GM19324 (cell line): Measurements from ENCODE around the gene KIN.
"Not testable (repeated sequence)": the region's sequence is repeated elsewhere in the genome, so short reads cannot be mapped to it uniquely, and the experiment has no call there.

Experiments used
- ATAC-seq: cut with Tn5 transposase; IDR thresholded peaks from one replicate; pipeline ENCODE4 v1.9.1; 2021; ENCODE audit warnings: mild to moderate bottlenecking, moderate library complexity; ENCODE audit not compliant: unreplicated experiment, low FRiP score

Gene KIN, protein sequence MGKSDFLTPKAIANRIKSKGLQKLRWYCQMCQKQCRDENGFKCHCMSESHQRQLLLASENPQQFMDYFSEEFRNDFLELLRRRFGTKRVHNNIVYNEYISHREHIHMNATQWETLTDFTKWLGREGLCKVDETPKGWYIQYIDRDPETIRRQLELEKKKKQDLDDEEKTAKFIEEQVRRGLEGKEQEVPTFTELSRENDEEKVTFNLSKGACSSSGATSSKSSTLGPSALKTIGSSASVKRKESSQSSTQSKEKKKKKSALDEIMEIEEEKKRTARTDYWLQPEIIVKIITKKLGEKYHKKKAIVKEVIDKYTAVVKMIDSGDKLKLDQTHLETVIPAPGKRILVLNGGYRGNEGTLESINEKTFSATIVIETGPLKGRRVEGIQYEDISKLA

DNA sequence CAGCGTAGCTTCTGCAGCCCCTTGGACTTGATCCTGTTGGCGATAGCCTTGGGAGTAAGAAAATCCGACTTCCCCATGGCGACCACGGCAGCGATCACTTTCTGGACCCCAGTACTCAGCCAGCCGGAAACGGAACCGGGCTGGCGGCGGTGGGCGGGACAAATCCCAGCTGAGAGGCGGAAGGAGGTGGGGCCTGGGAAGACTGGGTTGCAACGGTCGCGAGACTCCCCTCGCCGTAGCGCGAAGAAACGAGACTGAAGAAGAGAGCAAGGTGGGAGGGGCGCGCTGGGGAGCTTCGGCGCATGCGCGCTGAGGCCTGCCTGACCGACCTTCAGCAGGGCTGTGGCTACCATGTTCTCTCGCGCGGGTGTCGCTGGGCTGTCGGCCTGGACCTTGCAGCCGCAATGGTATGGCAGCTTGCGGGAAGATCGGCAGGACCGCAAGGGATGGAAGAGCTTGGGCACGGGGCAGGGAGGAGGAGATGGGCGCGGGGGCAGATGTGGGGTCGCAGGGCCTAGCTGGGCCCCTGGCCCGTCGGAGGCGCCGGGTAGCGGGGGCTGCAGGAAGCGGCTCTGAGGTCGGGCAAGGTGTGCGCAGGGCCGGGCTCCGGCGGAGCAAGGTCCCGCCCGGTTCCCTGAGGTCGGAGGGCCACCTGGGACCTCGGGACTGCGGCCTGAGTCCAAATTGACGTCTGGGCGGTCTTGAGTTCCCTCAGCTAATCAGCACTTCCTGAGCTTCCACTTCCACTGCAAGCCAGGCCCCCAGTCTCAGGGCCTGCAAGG is at the start of gene KIN, which contains the start of gene ATP5F1C:
Gene KIN (minus strand): TSS at position 137 of the 782 bp plus-strand sequence. CDS start 60 bp downstream, at position 77.
Gene ATP5F1C (plus strand): TSS at position 321 of the 782 bp plus-strand sequence. CDS start 31 bp downstream, at position 352.
- peak; percentile 97 for ATAC-seq

DNA sequence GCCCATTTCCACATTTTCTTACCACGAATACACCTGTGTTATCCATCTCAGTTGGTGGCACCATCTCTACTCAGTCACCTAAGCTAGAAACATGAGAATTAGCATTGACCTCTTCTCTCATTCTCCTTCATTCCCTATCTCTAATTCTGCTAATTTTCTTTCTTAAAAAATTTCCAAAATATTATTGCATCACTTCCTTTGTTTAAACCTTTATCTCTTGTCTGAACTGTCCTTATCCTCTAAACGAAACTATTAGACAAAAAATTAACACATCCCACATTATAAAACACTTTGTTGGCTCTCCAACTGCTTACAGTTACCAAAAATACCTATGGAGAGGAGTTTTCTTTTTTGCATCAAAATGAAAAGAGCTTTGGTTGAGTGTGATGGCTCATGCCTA is 48.8 kb upstream of the KIN start:
- no peak for ATAC-seq

DNA sequence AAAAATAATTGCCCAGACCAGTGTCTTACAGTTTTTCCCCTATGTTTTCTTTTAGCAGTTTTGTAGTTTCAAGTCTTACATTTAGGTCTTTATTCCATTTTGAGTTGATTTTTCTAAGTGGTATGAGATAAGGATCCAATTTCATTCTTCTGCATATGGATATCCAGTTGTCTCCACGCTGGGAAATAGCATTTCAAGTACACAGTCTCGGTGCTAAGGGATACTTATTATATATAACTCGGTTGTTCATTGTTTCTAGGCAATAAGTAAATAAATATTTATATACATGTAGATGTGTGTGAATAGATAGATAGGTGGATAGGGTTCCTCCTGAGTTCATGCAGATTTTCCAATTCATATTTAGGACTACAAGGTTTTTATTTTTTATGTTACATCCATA is 46.5 kb upstream of the KIN start:
- ATAC-seq: no peak

DNA sequence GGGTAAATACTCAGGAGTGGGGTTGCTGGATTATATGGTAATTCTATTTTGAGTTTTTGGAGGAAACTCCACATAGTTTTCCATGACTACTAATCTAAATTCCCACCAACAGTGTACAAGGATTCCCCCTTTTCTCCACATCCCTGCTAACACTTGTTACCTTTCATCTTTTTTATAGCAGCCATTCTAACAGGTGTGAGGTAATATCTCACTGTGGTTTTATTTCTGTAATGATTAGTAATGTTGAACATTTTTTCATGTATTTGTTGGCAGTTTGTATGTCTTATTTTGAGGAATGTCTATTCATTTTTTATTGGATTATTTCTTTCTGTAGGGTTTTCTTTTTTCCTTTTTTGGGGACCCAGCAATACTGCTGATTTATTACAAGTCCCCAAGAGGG is 45.4 kb upstream of the KIN start:
- ATAC-seq: no peak

DNA sequence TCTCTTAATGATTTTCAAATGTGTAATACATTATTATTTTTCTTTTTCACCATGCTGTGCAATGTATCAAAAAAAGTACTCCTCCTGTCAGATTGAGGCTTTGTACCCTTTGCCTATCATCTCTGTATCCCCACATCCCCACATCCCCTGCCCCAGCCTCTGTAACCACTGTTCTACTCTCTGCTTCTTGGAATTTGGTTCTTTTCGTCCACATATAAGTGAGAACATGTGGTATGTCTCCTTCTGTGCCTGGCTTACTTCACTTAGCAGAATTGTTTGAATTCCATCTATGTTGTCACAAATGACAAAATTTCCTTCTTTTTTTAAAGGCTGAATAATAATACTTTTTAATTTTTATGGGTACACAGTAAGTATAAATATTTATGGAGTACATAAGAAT is 44.3 kb upstream of the KIN start:
- ATAC-seq: no peak

DNA sequence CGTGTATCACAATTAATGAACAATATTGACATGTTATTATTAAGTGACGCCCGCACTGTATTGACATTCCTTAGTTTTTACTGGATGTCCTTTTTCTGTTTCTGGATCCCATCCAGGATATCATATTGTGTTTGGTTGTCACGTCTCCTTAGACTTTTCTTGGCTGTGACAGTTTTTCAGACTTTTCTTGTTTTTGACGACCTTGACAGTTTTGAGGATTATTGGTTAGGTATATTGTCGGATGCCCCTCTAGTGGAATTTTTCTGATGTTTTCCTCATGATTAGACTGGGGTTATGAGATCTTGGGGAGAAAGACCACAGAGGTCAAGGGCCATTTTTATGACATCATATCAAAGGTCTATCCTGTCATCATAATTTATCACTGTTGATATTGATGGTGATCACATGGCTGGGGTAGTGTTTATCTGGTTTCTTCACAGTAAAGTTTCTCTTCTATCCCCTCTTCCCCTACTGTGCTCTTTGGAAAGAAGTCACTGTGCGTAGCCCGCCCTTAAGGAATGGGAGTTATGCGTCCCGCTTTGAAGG is 41.6 kb upstream of the KIN start:
- ATAC-seq: no peak

DNA sequence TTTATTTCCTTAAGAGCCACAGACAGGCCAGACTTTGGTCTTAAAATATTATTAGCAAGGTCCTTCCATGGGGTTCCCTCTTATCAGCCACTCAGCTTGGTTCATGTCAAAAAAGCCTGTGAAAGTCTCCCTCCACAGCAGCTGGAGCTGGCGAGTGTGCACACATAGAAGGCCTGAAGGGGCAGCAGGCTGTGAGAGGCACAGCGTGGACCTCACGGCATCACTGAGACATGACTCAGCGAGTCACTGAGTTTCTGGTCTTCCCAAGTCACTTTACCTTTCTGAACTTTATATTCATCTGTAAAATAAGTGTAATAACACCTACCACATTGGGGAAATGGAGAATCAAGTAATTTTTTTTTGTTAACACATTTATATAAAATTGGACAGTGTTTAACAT is 39.2 kb upstream of the KIN start:
- no peak for ATAC-seq

DNA sequence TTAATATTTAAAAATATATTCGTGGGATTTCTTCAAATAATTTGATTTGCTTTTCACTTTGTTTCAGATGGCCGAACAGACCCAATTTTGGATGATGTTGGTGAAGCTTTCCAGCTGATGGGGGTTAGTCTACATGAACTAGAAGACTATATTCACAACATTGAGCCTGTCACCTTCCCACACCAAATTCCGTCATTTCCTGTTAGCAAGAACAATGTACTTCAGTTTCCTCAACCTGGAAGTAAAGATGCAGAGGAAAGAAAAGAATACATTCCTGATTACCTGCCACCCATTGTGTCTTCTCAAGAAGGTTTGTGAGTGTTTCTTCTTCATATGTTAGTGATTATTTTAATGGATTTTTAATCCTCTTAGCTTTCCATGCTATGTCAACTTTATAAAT is 36.5 kb upstream of the KIN start:
- no peak for ATAC-seq

DNA sequence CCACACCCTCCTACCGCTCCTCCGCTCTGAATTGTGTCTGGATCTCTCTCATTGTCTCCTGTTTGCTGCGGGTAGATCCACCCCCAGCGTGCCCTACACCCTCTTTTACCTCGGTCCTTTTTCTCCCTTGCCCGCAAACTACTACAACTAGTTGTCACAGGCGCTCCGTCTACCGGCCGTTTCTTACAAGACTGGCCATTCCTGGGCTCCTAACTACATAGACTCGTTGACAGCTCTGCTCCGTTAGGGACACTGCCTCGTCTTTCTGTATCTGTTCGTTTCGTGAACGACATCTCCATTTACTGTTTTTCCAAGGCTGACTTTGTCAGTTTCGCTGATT is 31.3 kb upstream of the KIN start:
- ATAC-seq: peak; percentile 38

DNA sequence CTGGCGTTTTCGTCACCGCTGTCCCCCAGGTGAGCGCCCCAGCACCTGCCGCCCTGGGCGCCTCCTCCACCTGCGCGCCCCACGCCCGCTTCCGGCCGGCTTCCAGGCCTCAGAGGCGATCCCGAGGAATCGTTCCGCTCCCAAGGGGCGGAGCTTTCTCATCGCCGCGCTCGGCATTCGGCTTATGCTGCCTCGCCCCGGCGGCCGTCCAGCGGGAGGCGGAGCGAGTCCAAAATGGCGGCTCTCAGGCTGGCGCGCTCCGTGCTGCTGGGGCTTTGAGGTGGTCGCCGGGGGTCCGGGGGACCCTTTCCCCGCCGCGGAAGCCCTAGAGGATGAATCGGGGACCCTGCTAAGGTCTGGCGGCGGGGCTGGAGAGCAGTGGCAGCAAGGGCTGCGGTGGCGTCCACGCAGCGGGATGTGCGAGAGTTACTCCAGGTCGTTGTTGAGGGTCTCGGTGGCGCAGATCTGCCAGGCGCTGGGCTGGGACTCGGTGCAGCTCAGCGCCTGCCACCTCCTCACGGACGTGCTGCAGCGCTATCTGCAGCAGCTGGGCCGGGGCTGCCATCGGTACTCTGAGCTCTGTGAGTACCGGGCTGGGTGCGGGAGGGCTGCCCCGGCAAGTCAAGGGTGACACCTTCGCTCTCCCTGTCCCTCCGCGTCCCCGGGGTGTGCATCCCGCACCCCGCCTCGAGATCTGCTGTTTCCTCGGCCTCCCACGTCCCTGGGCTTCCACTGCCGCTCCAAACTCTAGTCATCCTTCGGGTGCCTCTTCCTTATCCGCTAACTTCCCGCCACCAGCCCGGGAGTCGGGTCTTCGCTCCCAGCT is 30.7 kb upstream of the KIN start, which contains the start of gene TAF3:
Gene TAF3 (plus strand): TSS at position 211 of the 826 bp plus-strand sequence. CDS start 205 bp downstream, at position 416.
- ATAC-seq: peak; percentile 95

DNA sequence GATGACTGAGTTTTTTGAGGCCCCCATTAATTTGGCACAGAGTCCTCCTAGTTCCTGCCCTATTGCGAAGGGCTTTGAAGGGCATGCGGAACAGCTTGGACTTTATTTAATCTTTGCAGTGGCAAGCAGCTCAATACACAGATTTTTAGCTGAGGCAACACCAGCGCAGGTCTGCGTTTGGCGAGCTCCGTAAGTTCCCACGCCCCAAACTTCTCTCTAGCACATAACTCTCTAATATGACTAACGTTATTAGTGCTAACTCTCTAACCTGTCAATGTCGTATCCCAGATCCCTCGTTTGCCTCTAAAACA is 30.1 kb upstream of the KIN start:
- ATAC-seq: no peak

DNA sequence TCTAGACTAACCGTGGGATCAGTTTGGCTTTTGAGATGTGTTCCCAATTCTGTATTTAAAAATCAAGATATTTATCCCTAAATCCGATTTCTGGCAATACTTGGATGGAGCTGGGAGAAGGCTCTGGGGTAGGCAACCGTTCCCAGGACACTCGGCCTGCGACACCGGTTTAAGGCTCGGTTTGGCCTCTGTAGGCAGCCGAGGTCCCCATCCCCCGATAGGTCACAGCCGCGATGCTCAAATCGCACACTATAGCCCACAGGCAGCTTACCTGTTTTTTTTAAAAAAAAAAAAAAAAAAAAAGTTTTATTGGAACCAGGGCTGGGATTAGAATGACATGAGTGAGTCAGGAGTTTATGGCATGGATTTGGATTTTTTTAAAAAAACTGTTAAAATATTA is 29.8 kb upstream of the KIN start:
- no peak for ATAC-seq

DNA sequence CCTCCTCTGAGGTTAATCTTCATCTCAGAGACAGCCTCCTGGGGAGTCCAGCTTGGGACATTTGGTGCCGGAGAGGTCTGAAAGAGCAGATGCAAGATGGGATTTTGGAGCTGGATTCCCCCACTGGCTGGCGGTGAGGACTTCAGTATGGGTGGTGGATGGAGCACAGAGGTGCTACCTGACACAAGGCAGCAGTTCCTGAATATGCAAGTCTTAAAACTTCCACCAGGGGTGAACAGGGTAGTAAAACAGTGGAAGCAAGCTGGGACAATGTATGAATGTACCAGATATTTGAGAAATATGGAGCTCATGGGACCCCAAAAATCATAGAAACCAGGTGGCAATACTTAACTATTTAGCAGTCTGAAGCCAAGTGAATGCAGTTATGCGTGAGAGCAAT is 25.7 kb upstream of the KIN start:
- ATAC-seq: no peak

DNA sequence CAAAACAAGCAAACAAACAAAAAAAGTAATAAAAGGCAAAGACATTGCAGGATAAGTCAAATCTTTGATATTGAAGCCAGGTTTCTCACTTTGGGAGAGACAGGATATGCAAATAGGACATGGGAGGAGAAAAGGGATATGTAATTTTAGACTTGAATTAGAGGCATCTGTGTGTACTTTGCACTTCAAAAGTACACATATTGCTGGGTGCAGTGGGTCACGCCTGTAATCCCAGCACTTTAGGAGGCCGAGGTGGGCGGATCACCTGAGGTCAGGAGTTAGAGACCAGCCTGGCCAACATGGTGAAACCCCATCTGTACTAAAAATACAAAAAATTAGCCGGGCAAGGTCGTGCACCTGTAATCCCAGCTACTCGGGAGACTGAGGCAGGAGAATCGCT is 23.9 kb upstream of the KIN start:
- not testable (repeated sequence) for ATAC-seq

DNA sequence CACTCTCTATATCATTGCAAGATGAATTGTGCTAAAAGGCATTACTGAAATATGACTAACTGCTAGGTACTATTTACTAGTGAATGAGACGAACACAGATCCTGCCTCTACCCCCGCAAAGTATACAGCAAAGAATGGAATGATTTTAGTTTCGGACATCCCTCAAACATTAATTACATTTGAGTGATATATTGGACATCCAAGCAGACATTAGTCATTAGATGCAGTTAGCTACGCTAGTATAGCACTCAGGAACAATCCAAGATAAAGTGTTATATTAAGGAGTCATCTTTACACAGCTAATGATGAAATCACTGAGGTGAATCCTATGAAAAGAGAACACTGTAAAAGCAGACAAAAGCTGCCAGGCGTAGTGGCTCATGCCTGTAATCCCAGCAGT is 23.2 kb upstream of the KIN start:
- no peak for ATAC-seq

DNA sequence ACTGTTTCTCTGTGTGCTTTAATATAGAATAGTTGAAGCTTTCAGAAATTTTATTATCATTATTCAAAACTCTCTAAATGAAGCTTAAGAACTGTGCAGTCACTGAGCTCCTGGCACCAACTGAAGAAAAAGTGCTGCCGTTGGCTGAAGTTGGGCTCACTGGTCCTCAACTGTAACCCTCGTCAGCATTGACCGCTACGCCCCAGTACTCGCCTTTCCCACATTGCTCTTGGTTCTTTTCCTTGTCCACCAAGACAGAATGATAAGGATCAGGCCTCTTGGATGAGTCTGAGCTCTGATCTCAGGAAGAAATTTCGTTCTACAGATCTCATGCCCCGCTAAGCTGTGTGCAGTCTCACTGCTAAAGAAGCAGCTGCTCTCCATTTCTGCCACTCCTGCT is 22.6 kb upstream of the KIN start:
- ATAC-seq: no peak

DNA sequence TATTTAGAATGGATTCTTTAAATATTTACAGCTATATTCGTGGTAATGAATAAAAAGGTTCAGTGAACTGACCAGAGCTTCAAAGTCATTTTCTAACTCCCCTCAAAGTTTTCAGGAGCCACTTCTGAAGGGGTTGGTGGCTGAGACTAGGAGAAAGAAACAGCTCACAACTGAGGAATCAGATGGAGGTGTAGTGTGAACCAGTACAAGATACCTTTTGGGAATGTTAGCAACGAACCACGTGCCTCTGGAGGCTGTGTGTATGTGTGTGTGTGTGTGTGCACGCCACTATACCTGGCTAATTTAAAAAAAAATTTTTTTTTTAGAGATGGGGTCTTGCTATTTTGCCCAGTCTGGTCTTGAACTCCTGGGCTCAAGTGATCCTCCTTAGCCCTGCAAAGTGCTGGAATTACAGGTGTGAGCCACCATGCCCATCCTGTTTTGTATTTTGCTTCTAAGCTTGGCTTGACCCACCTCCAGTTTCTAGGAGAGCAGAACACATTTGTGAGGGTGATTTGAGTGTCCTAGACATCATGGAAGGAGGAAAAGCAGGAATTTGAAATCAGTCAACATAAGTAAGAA is 21.0 kb upstream of the KIN start:
- ATAC-seq: no peak

DNA sequence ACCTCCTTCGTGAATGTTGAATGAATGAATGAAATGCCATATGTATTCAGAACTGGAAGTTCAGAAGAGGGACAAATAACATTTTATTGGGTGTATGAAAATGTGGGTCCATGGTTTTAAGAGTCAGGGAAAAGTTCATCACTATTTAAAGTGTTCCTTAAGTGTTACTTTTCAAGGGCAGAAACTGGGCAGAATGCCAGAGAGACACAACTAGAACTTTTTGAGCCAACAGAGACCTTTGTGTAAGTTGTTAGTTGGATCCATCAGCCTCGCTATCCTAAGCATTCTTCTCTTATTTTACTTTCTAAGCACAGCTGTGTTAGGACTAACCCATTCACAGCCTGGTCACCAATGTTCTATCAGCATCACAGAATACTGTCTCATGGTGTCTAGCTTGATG is 16.9 kb upstream of the KIN start:
- ATAC-seq: no peak

DNA sequence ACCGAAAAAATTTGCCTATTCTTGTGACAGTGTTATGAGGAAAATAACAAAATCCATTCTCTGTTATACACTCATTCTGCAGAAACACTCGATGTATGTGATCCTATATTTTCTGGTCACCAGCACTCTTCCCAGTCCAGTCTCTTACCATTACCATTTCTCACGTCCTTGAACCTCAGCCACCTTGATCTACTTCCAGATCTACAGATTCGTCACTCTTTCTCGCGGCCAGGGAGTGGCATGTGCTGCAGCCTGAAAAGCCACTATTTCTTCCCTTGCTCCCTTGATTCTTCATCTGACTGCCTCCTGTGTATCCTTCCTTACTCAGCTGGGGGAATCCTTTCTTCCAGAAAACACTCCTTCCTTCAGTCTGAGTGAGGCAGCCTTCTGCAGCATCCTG is 16.4 kb upstream of the KIN start:
- ATAC-seq: no peak

DNA sequence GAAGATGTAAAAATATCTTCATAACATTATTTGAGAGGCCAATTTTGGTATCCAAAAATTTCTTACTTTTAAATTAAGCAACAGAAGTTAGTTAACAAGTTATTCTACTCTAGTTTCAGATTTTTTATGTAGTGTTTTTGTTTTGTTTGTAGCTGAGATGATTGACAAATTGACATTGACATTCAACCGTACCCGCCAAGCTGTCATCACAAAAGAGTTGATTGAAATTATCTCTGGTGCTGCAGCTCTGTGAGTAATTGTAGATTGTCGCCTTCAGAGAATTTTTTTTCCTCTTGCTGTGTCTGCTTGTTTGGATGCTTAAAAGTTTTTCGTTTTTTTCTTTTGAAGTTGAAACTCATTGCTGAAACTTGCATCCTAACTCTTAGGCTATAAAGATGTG is 14.8 kb upstream of the KIN start:
- ATAC-seq: no peak
